Astrocyte (in vitro differentiated cells and primary cell): ENCODE measurements around the gene PXK.

Source experiments
- EZH2 ChIP-seq: IDR thresholded peaks from 2 replicates; pipeline ENCODE4 v1.6.1; 2012; ENCODE audit warnings: mild to moderate bottlenecking, low read length, inconsistent platforms; ENCODE audit not compliant: insufficient read depth
- TF ChIP-seq, protein P1 (sequence below): IDR thresholded peaks from 2 replicates; pipeline ENCODE4 v1.5.1; 2011; ENCODE audit warnings: low read depth, mild to moderate bottlenecking, inconsistent platforms, low read length, moderate library complexity; ENCODE audit not compliant: insufficient read depth

DNA sequence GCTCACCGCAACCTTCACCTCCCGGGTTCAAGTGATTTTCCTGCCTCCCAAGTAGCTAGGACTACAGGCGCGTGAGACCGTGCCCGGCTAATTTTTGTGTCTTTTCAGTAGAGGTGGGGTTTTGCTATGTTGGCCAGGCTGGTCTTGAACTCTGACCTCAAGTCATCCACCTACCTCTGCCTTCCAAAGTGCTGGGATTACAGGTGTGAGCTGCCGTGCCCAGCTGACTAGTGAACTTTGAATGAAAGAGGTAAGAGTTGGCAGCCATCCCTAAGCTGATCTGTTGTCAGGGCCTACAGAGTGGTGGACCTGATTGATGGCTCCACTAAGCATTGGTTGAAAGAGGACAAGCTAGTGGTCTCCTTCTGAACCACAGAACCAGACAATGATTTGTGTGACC lies 15.3 kb downstream of the PXK start:
- TF ChIP-seq, protein P1, sequence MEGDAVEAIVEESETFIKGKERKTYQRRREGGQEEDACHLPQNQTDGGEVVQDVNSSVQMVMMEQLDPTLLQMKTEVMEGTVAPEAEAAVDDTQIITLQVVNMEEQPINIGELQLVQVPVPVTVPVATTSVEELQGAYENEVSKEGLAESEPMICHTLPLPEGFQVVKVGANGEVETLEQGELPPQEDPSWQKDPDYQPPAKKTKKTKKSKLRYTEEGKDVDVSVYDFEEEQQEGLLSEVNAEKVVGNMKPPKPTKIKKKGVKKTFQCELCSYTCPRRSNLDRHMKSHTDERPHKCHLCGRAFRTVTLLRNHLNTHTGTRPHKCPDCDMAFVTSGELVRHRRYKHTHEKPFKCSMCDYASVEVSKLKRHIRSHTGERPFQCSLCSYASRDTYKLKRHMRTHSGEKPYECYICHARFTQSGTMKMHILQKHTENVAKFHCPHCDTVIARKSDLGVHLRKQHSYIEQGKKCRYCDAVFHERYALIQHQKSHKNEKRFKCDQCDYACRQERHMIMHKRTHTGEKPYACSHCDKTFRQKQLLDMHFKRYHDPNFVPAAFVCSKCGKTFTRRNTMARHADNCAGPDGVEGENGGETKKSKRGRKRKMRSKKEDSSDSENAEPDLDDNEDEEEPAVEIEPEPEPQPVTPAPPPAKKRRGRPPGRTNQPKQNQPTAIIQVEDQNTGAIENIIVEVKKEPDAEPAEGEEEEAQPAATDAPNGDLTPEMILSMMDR = no peak
- TF ChIP-seq EZH2 = no peak
